Panc1 (cell line): ENCODE data around the gene CCDC57. TPM values are rescaled to one million over a fixed set of nuclear protein-coding genes. Genes with fewer than 3 reads are reported as not detected.

ENCODE experiments used
- ATAC-seq: fragments of 200-7000 bp; cut with Tn5 transposase; 2 replicates; pipeline ENCODE4 v1.9.1; 2020; ENCODE audit warnings: mild to moderate bottlenecking, moderate library complexity
- BruUV-seq: library from RNA; stranded (reverse); fragments of 400-500 nt; replicated peaks from 2 replicates; lab custom pipeline; 2021; lab: Mats Ljungman, UMichigan
- CTCF ChIA-PET: fragments of 300-600 bp; sonication (Branson Sonifier 250); formaldehyde crosslinking; loops from one replicate; lab custom pipeline; 2022; ENCODE audit warnings: antibody characterized with exemption; lab: Charles Lee
- POLR2A ChIA-PET: fragments of 300-600 bp; sonication (Branson Sonifier 250); formaldehyde crosslinking; loops from one replicate; lab custom pipeline; 2022; ENCODE audit warnings: antibody characterized with exemption; lab: Charles Lee
- DNase-seq: peaks from one replicate; pipeline ENCODE4 v3.0.0-alpha.2; 2010; ENCODE audit warnings: low read depth, low spot score
- H3K27ac ChIP-seq: 2 replicates; pipeline ENCODE4 v1.5.1; 2011; ENCODE audit warnings: mild to moderate bottlenecking, low read length, inconsistent platforms
- H3K27me3 ChIP-seq: fragments of 200-500 bp; sonication (Bioruptor generic); 2 replicates; pipeline ENCODE4 v1.6.0; 2014; ENCODE audit warnings: low read length, inconsistent platforms; ENCODE audit not compliant: control insufficient read depth, insufficient read depth
- H3K36me3 ChIP-seq: fragments of 200-500 bp; sonication (Bioruptor generic); 2 replicates; pipeline ENCODE4 v1.5.1; 2014; ENCODE audit warnings: inconsistent platforms, mild to moderate bottlenecking, low read length, moderate library complexity; ENCODE audit not compliant: control insufficient read depth, insufficient read depth
- H3K4me1 ChIP-seq: 2 replicates; pipeline ENCODE4 v1.5.1; 2011; ENCODE audit warnings: inconsistent platforms, mild to moderate bottlenecking, low read length, moderate library complexity; ENCODE audit not compliant: control insufficient read depth, insufficient read depth
- H3K4me3 ChIP-seq, 2 experiments: 2 replicates each; pipeline ENCODE4 v1.5.1; 2011 to 2012; ENCODE audit warnings: low read depth in 2 of 2, low read length in 2 of 2, mild to moderate bottlenecking in 2 of 2, inconsistent platforms in 1 of 2, moderate library complexity in 1 of 2
- H3K9me3 ChIP-seq: fragments of 200-500 bp; sonication (Bioruptor generic); 2 replicates; pipeline ENCODE4 v1.5.1; 2014; ENCODE audit warnings: low read depth, mild to moderate bottlenecking, inconsistent platforms, low read length, moderate library complexity; ENCODE audit not compliant: control insufficient read depth, insufficient read depth
- POLR2AphosphoS5 ChIP-seq: IDR thresholded peaks from 2 replicates; pipeline ENCODE4 v1.6.1; 2012; ENCODE audit warnings: mild to moderate bottlenecking, low read depth, low read length, moderate library complexity
- SIN3A ChIP-seq: IDR thresholded peaks from 2 replicates; pipeline ENCODE4 v1.6.1; 2012; ENCODE audit warnings: low read depth, mild to moderate bottlenecking, low read length, moderate library complexity, borderline replicate concordance; ENCODE audit not compliant: insufficient read depth
- TCF7L2 ChIP-seq: IDR thresholded peaks from 2 replicates; pipeline ENCODE4 v1.6.1; 2011; ENCODE audit warnings: mild to moderate bottlenecking, low read depth, low read length, inconsistent platforms
- in situ Hi-C: cut with HindIII; loops from 2 replicates; pipeline ENCODE4 v1.10.0; 2016; ENCODE audit warnings: low sequenced_read_pairs, low pct_unique_long_range_greater_than_20kb
- intact Hi-C: fragments of 100-400 bp; cut with micrococcal nuclease; formaldehyde crosslinking; loops from one replicate; pipeline ENCODE4 v1.10.0; 2022; ENCODE audit not compliant: unreplicated experiment
- total RNA-seq: library from RNA; stranded (reverse); gene quantifications from one replicate; pipeline ENCODE4 v1.2.1, GENCODE V29; 2021; ENCODE audit not compliant: unreplicated experiment
- TF ChIP-seq, protein P1 (sequence below), 2 experiments: IDR thresholded peaks; 2 replicates each; pipeline ENCODE4 v1.6.1; 2011 to 2012; ENCODE audit warnings: low read depth in 2 of 2, control low read depth in 1 of 2, low read length in 1 of 2, mild to moderate bottlenecking in 1 of 2, moderate library complexity in 1 of 2; ENCODE audit not compliant: insufficient read depth in 1 of 2
- TF ChIP-seq, protein P2 (sequence below): fragments of 450-650 bp; IDR thresholded peaks from 2 replicates; pipeline ENCODE4 v1.5.1; 2017; ENCODE audit warnings: mild to moderate bottlenecking

Gene CCDC57
- total RNA-seq, 1 experiment from 2014 or later, result 63.6 TPM

- in situ Hi-C loops, result no loop called here
- Histone ChIP-seq H3K27ac (no peak overlapping the region), H3K9me3 (no peaks in the 10 kb centered on the region), H3K4me3 (no peak overlapping the region), H3K4me1 (0 out of 2 replicates have a peak, but pooled peaks cover 1% of the 10 kb centered on the region), H3K27me3 (no peaks in the 10 kb centered on the region), H3K36me3 (no peaks in the 10 kb centered on the region)
- DNase-seq, result no peak
- CTCF ChIA-PET, result interaction anchor here (0.8 kb wide), 1 partner anchor 119 kb away, joined by 7 read pairs; no protein-coding TSS in a partner anchor
- no TSS peak for BruUV-seq
- POLR2A ChIA-PET, result no interaction called here
- intact Hi-C loops, result no loop called here
- ATAC-seq, result no peak
- TF ChIP-seq, protein P1, sequence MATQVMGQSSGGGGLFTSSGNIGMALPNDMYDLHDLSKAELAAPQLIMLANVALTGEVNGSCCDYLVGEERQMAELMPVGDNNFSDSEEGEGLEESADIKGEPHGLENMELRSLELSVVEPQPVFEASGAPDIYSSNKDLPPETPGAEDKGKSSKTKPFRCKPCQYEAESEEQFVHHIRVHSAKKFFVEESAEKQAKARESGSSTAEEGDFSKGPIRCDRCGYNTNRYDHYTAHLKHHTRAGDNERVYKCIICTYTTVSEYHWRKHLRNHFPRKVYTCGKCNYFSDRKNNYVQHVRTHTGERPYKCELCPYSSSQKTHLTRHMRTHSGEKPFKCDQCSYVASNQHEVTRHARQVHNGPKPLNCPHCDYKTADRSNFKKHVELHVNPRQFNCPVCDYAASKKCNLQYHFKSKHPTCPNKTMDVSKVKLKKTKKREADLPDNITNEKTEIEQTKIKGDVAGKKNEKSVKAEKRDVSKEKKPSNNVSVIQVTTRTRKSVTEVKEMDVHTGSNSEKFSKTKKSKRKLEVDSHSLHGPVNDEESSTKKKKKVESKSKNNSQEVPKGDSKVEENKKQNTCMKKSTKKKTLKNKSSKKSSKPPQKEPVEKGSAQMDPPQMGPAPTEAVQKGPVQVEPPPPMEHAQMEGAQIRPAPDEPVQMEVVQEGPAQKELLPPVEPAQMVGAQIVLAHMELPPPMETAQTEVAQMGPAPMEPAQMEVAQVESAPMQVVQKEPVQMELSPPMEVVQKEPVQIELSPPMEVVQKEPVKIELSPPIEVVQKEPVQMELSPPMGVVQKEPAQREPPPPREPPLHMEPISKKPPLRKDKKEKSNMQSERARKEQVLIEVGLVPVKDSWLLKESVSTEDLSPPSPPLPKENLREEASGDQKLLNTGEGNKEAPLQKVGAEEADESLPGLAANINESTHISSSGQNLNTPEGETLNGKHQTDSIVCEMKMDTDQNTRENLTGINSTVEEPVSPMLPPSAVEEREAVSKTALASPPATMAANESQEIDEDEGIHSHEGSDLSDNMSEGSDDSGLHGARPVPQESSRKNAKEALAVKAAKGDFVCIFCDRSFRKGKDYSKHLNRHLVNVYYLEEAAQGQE (IDR thresholded peaks at IDR 0.05; ENCODE audit: insufficient read depth in 1 of 2, low read depth in 2 of 2, low read length in 1 of 2), result no peak
- TF ChIP-seq TCF7L2, result no peak
Measured at GRCh38 chr17:82148997-82149396, 63.6 kb downstream of the CCDC57 start.

GRCh38 chr17:82148011-82148410 is 64.6 kb downstream of the CCDC57 start:
- no peak for ATAC-seq
- Histone ChIP-seq H3K27ac (no peak overlapping the region), H3K4me1 (no peaks in the 10 kb centered on the region), H3K4me3 (no peak overlapping the region), H3K9me3 (no peaks in the 10 kb centered on the region), H3K36me3 (no peaks in the 10 kb centered on the region), H3K27me3 (no peaks in the 10 kb centered on the region)
- ChIA-PET CTCF (no interaction called here), POLR2A (no interaction called here)
- no peak for TF ChIP-seq TCF7L2
- TF ChIP-seq, protein P2, sequence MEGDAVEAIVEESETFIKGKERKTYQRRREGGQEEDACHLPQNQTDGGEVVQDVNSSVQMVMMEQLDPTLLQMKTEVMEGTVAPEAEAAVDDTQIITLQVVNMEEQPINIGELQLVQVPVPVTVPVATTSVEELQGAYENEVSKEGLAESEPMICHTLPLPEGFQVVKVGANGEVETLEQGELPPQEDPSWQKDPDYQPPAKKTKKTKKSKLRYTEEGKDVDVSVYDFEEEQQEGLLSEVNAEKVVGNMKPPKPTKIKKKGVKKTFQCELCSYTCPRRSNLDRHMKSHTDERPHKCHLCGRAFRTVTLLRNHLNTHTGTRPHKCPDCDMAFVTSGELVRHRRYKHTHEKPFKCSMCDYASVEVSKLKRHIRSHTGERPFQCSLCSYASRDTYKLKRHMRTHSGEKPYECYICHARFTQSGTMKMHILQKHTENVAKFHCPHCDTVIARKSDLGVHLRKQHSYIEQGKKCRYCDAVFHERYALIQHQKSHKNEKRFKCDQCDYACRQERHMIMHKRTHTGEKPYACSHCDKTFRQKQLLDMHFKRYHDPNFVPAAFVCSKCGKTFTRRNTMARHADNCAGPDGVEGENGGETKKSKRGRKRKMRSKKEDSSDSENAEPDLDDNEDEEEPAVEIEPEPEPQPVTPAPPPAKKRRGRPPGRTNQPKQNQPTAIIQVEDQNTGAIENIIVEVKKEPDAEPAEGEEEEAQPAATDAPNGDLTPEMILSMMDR, result no peak
- TF ChIP-seq, protein P1 (IDR thresholded peaks at IDR 0.05; ENCODE audit: insufficient read depth in 1 of 2, low read depth in 2 of 2, low read length in 1 of 2), result no peak
- TF ChIP-seq SIN3A, result no peak
- no peak for TF ChIP-seq POLR2AphosphoS5
- DNase-seq, result no peak
- intact Hi-C loops, result no loop called here
- in situ Hi-C loops, result no loop called here
- BruUV-seq, result no TSS peak
